Spleen (tissue), 7 donors: ENCODE results near the gene UTP11.

Source experiments
- POLR2AphosphoS5 ChIP-seq, 3 donors: sonication (generic); formaldehyde crosslinking; IDR thresholded peaks; one replicate each; pipeline ENCODE4 v1.5.1; 2017; ENCODE audit warnings: antibody characterized with exemption in 3 of 3
- TF ChIP-seq, protein P1 (sequence below), 11 experiments: fragments of 200-600 bp in 7 of 11; fragments of 450-650 bp in 4 of 11; sonication (generic) in 4 of 11; IDR thresholded peaks in 8 of 11; conservative IDR thresholded peaks in 3 of 11; 1 replicate in 7 of 11; 2 replicates in 4 of 11; pipeline versions ENCODE4 v1.4.0 to v1.8.0; 2016 to 2021; ENCODE audit warnings: antibody characterized with exemption in 11 of 11, inconsistent platforms in 4 of 11, mild to moderate bottlenecking in 1 of 11
- donor health status: DM: no; HTN: no; CAD: no; lungs with moderate emphysema.
- donor health status: DM: no; HTN: no; CAD: no.
- donor health status: DM: no; HTN: no; CAD: no.

DNA sequence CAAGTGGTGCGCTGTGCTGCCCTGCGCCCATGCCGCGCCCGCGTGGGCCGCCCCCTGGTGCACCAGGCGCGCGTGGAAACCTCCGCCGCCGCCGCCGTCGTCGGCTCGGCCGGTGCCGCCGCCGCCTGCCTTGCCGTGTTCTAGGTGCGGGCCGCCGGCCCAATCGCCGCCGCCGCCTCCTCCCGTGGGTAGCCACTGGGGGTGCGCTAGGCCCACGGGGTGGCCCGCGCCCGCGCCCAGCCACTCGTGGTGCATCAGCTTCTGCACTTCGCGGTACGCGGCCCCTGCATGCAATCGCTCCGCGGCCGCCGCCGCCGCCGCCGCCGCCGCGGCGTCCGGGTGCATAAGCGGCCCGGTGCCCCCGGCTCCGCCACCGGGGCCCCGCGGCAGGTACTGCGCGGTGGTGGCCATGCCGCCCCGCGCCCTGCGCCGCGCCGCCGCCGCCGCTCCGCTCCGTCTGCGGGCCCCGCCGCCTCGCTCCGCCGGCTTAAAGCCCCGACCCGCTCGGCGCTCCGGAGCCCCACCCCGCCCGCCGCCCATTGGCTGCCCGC is 33.9 kb downstream of the UTP11 start, which contains the start of gene POU3F1:
- TF ChIP-seq, protein P1, sequence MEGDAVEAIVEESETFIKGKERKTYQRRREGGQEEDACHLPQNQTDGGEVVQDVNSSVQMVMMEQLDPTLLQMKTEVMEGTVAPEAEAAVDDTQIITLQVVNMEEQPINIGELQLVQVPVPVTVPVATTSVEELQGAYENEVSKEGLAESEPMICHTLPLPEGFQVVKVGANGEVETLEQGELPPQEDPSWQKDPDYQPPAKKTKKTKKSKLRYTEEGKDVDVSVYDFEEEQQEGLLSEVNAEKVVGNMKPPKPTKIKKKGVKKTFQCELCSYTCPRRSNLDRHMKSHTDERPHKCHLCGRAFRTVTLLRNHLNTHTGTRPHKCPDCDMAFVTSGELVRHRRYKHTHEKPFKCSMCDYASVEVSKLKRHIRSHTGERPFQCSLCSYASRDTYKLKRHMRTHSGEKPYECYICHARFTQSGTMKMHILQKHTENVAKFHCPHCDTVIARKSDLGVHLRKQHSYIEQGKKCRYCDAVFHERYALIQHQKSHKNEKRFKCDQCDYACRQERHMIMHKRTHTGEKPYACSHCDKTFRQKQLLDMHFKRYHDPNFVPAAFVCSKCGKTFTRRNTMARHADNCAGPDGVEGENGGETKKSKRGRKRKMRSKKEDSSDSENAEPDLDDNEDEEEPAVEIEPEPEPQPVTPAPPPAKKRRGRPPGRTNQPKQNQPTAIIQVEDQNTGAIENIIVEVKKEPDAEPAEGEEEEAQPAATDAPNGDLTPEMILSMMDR (IDR thresholded peaks at IDR 0.05 in 8 of 11, conservative IDR thresholded peaks at IDR 0.05 in 3 of 11): no peak
- TF ChIP-seq POLR2AphosphoS5 (IDR thresholded peaks at IDR 0.05): no peak
